Esophagus squamous epithelium (tissue), 4 donors: ENCODE results near the gene NID1.

Experiments used
- CTCF ChIP-seq, 6 experiments: fragments of 450-650 bp in 4 of 6; fragments of 200-600 bp in 2 of 6; sonication (generic) in 2 of 6; IDR thresholded peaks; one replicate each; pipeline ENCODE4 v1.5.1; 2016 to 2019; ENCODE audit warnings: antibody characterized with exemption in 6 of 6, mild to moderate bottlenecking in 4 of 6, moderate library complexity in 4 of 6
- POLR2A ChIP-seq, 4 donors: fragments of 450-650 bp; IDR thresholded peaks; one replicate each; pipeline ENCODE4 v1.6.1; 2017; ENCODE audit warnings: antibody characterized with exemption in 4 of 4, mild to moderate bottlenecking in 4 of 4, moderate library complexity in 3 of 4

GRCh38 chr1:235997931-235998330 lies 67.0 kb downstream of the NID1 start:
- TF ChIP-seq POLR2A (IDR thresholded peaks at IDR 0.05) = no peak
- no peak for TF ChIP-seq CTCF (IDR thresholded peaks at IDR 0.05)
